ENCODE results near the gene RAP2C.
A peak's percentile ranks its signal among the peaks of the same experiment; 100 is the strongest.

RAP2C gene

GRCh38 chrX:132226169-132226568, 6.9 kb upstream of the RAP2C start:
- no peaks in the 10 kb centered on the region for H3K36me3 ChIP-seq (ENCODE audit: control insufficient read depth in 2 of 2, insufficient read depth in 2 of 2, low read length in 2 of 2)
- H3K9ac ChIP-seq (ENCODE audit: low read depth in 1 of 2, low read length in 2 of 2): no peak overlapping the region
- peaks cover 0 to 5% of the 10 kb centered on the region in 2 donors for H3K27me3 ChIP-seq (ENCODE audit: control insufficient read depth in 2 of 2, insufficient read depth in 2 of 2, low read length in 2 of 2)
- H3K4me3 ChIP-seq (ENCODE audit: low read length in 2 of 2): no peak overlapping the region
- no peak overlapping the region for H3K27ac ChIP-seq (ENCODE audit: low read depth in 2 of 2, low read length in 2 of 2)
- H3K9me3 ChIP-seq (ENCODE audit: control insufficient read depth in 2 of 2, low read length in 2 of 2): no peaks in the 10 kb centered on the region
- no peaks in the 10 kb centered on the region for H3K4me1 ChIP-seq (ENCODE audit: control insufficient read depth in 2 of 2, insufficient read depth in 2 of 2, low read length in 2 of 2)

GRCh38 chrX:132218100-132218812, 991 bp downstream of the RAP2C start:
- peak overlapping the region; percentile 85 to 88 for H3K4me3 ChIP-seq (ENCODE audit: low read length in 2 of 2)
- peaks cover 4% of the 10 kb centered on the region in 2 donors for H3K4me1 ChIP-seq (ENCODE audit: control insufficient read depth in 2 of 2, insufficient read depth in 2 of 2, low read length in 2 of 2)
- peaks cover 2 to 5% of the 10 kb centered on the region in 2 donors for H3K36me3 ChIP-seq (ENCODE audit: control insufficient read depth in 2 of 2, insufficient read depth in 2 of 2, low read length in 2 of 2)
- peak overlapping the region; percentile 91 to 92 for H3K27ac ChIP-seq (ENCODE audit: low read depth in 2 of 2, low read length in 2 of 2)
- peak overlapping the region; percentile 75 to 78 for H3K9ac ChIP-seq (ENCODE audit: low read depth in 1 of 2, low read length in 2 of 2)
- no peaks in the 10 kb centered on the region for H3K27me3 ChIP-seq (ENCODE audit: control insufficient read depth in 2 of 2, insufficient read depth in 2 of 2, low read length in 2 of 2)
- H3K9me3 ChIP-seq (ENCODE audit: control insufficient read depth in 2 of 2, low read length in 2 of 2): no peaks in the 10 kb centered on the region

- H3K36me3 ChIP-seq (ENCODE audit: control insufficient read depth in 2 of 2, insufficient read depth in 2 of 2, low read length in 2 of 2): peaks cover 2 to 7% of the 10 kb centered on the region in 2 donors
- peak overlapping the region; percentile 91 to 92 for H3K27ac ChIP-seq (ENCODE audit: low read depth in 2 of 2, low read length in 2 of 2)
- H3K27me3 ChIP-seq (ENCODE audit: control insufficient read depth in 2 of 2, insufficient read depth in 2 of 2, low read length in 2 of 2): no peaks in the 10 kb centered on the region
- peak overlapping the region; percentile 61 to 77 for H3K9ac ChIP-seq (ENCODE audit: low read depth in 1 of 2, low read length in 2 of 2)
- no peaks in the 10 kb centered on the region for H3K9me3 ChIP-seq (ENCODE audit: control insufficient read depth in 2 of 2, low read length in 2 of 2)
- peaks cover 4% of the 10 kb centered on the region in 2 donors for H3K4me1 ChIP-seq (ENCODE audit: control insufficient read depth in 2 of 2, insufficient read depth in 2 of 2, low read length in 2 of 2)
- peak overlapping the region; percentile 85 to 88 for H3K4me3 ChIP-seq (ENCODE audit: low read length in 2 of 2)
These were observed 1.8 kb downstream of the RAP2C start for GRCh38 chrX:132217203-132218073.

- peak overlapping the region; percentile 85 to 88 for H3K4me3 ChIP-seq (ENCODE audit: low read length in 2 of 2)
- H3K27me3 ChIP-seq (ENCODE audit: control insufficient read depth in 2 of 2, insufficient read depth in 2 of 2, low read length in 2 of 2): no peaks in the 10 kb centered on the region
- H3K9ac ChIP-seq (ENCODE audit: low read depth in 1 of 2, low read length in 2 of 2): peak overlapping the region; percentile 61 to 77
- H3K27ac ChIP-seq (ENCODE audit: low read depth in 2 of 2, low read length in 2 of 2): peak overlapping the region; percentile 91 to 92
- H3K9me3 ChIP-seq (ENCODE audit: control insufficient read depth in 2 of 2, low read length in 2 of 2): no peaks in the 10 kb centered on the region
- peaks cover 2 to 7% of the 10 kb centered on the region in 2 donors for H3K36me3 ChIP-seq (ENCODE audit: control insufficient read depth in 2 of 2, insufficient read depth in 2 of 2, low read length in 2 of 2)
- peaks cover 4% of the 10 kb centered on the region in 2 donors for H3K4me1 ChIP-seq (ENCODE audit: control insufficient read depth in 2 of 2, insufficient read depth in 2 of 2, low read length in 2 of 2)
These were observed 2.4 kb downstream of the RAP2C start for GRCh38 chrX:132216806-132217202.

- no peaks in the 10 kb centered on the region for H3K27me3 ChIP-seq (ENCODE audit: control insufficient read depth in 2 of 2, insufficient read depth in 2 of 2, low read length in 2 of 2)
- H3K4me1 ChIP-seq (ENCODE audit: control insufficient read depth in 2 of 2, insufficient read depth in 2 of 2, low read length in 2 of 2): peaks cover 4% of the 10 kb centered on the region in 2 donors
- peak overlapping the region; percentile 85 to 88 for H3K4me3 ChIP-seq (ENCODE audit: low read length in 2 of 2)
- H3K9me3 ChIP-seq (ENCODE audit: control insufficient read depth in 2 of 2, low read length in 2 of 2): no peaks in the 10 kb centered on the region
- H3K27ac ChIP-seq (ENCODE audit: low read depth in 2 of 2, low read length in 2 of 2): peak overlapping the region in 1 of 2 donors; percentile 92
- H3K36me3 ChIP-seq (ENCODE audit: control insufficient read depth in 2 of 2, insufficient read depth in 2 of 2, low read length in 2 of 2): peaks cover 2 to 7% of the 10 kb centered on the region in 2 donors
- H3K9ac ChIP-seq (ENCODE audit: low read depth in 1 of 2, low read length in 2 of 2): no peak overlapping the region
These were observed 3.0 kb downstream of the RAP2C start for GRCh38 chrX:132216283-132216682.

- Histone ChIP-seq H3K9me3 (ENCODE audit: control insufficient read depth in 2 of 2, low read length in 2 of 2) (no peaks in the 10 kb centered on the region), H3K4me3 (ENCODE audit: low read length in 2 of 2) (no peak overlapping the region), H3K27ac (ENCODE audit: low read depth in 2 of 2, low read length in 2 of 2) (no peak overlapping the region), H3K36me3 (ENCODE audit: control insufficient read depth in 2 of 2, insufficient read depth in 2 of 2, low read length in 2 of 2) (peaks cover 2 to 7% of the 10 kb centered on the region in 2 donors), H3K27me3 (ENCODE audit: control insufficient read depth in 2 of 2, insufficient read depth in 2 of 2, low read length in 2 of 2) (no peaks in the 10 kb centered on the region), H3K9ac (ENCODE audit: low read depth in 1 of 2, low read length in 2 of 2) (no peak overlapping the region), H3K4me1 (ENCODE audit: control insufficient read depth in 2 of 2, insufficient read depth in 2 of 2, low read length in 2 of 2) (peaks cover 4% of the 10 kb centered on the region in 2 donors)
These were observed 4.7 kb downstream of the RAP2C start for GRCh38 chrX:132214518-132214917.

GRCh38 chrX:132209527-132209926, 9.7 kb downstream of the RAP2C start:
- Histone ChIP-seq H3K9me3 (ENCODE audit: control insufficient read depth in 2 of 2, low read length in 2 of 2) (no peaks in the 10 kb centered on the region), H3K27ac (ENCODE audit: low read depth in 2 of 2, low read length in 2 of 2) (no peak overlapping the region), H3K4me1 (ENCODE audit: control insufficient read depth in 2 of 2, insufficient read depth in 2 of 2, low read length in 2 of 2) (peaks cover 0 to 2% of the 10 kb centered on the region in 2 donors), H3K9ac (ENCODE audit: low read depth in 1 of 2, low read length in 2 of 2) (no peak overlapping the region), H3K27me3 (ENCODE audit: control insufficient read depth in 2 of 2, insufficient read depth in 2 of 2, low read length in 2 of 2) (no peaks in the 10 kb centered on the region), H3K36me3 (ENCODE audit: control insufficient read depth in 2 of 2, insufficient read depth in 2 of 2, low read length in 2 of 2) (peaks cover 2 to 7% of the 10 kb centered on the region in 2 donors), H3K4me3 (ENCODE audit: low read length in 2 of 2) (no peak overlapping the region)

- Histone ChIP-seq H3K9me3 (ENCODE audit: control insufficient read depth in 2 of 2, low read length in 2 of 2) (no peaks in the 10 kb centered on the region), H3K4me1 (ENCODE audit: control insufficient read depth in 2 of 2, insufficient read depth in 2 of 2, low read length in 2 of 2) (peaks cover 0 to 2% of the 10 kb centered on the region in 2 donors), H3K9ac (ENCODE audit: low read depth in 1 of 2, low read length in 2 of 2) (no peak overlapping the region), H3K27ac (ENCODE audit: low read depth in 2 of 2, low read length in 2 of 2) (no peak overlapping the region), H3K27me3 (ENCODE audit: control insufficient read depth in 2 of 2, insufficient read depth in 2 of 2, low read length in 2 of 2) (no peaks in the 10 kb centered on the region), H3K4me3 (ENCODE audit: low read length in 2 of 2) (no peak overlapping the region), H3K36me3 (ENCODE audit: control insufficient read depth in 2 of 2, insufficient read depth in 2 of 2, low read length in 2 of 2) (peaks cover under 1 to 3% of the 10 kb centered on the region in 2 donors)
These were observed 10.8 kb downstream of the RAP2C start for GRCh38 chrX:132208422-132208821.

GRCh38 chrX:132207996-132208395, 11.3 kb downstream of the RAP2C start:
- Histone ChIP-seq H3K9ac (ENCODE audit: low read depth in 1 of 2, low read length in 2 of 2) (no peak overlapping the region), H3K27me3 (ENCODE audit: control insufficient read depth in 2 of 2, insufficient read depth in 2 of 2, low read length in 2 of 2) (no peaks in the 10 kb centered on the region), H3K36me3 (ENCODE audit: control insufficient read depth in 2 of 2, insufficient read depth in 2 of 2, low read length in 2 of 2) (peaks cover 0 to 2% of the 10 kb centered on the region in 2 donors), H3K27ac (ENCODE audit: low read depth in 2 of 2, low read length in 2 of 2) (no peak overlapping the region), H3K4me1 (ENCODE audit: control insufficient read depth in 2 of 2, insufficient read depth in 2 of 2, low read length in 2 of 2) (peaks cover 0 to 2% of the 10 kb centered on the region in 2 donors), H3K9me3 (ENCODE audit: control insufficient read depth in 2 of 2, low read length in 2 of 2) (no peaks in the 10 kb centered on the region), H3K4me3 (ENCODE audit: low read length in 2 of 2) (no peak overlapping the region)

- H3K27ac ChIP-seq (ENCODE audit: low read depth in 2 of 2, low read length in 2 of 2): no peak overlapping the region
These were observed 13.0 kb downstream of the RAP2C start for GRCh38 chrX:132206259-132206658.

More at GRCh38 chrX:132206259-132206658, 13.0 kb downstream of the RAP2C start:
- no peaks in the 10 kb centered on the region for H3K9me3 ChIP-seq (ENCODE audit: control insufficient read depth in 2 of 2, low read length in 2 of 2)
- no peak overlapping the region for H3K4me3 ChIP-seq (ENCODE audit: low read length in 2 of 2)
- H3K27me3 ChIP-seq (ENCODE audit: control insufficient read depth in 2 of 2, insufficient read depth in 2 of 2, low read length in 2 of 2): peaks cover 0 to 2% of the 10 kb centered on the region in 2 donors
- H3K4me1 ChIP-seq (ENCODE audit: control insufficient read depth in 2 of 2, insufficient read depth in 2 of 2, low read length in 2 of 2): peaks cover 0 to 2% of the 10 kb centered on the region in 2 donors
- H3K36me3 ChIP-seq (ENCODE audit: control insufficient read depth in 2 of 2, insufficient read depth in 2 of 2, low read length in 2 of 2): no peaks in the 10 kb centered on the region
- H3K9ac ChIP-seq (ENCODE audit: low read depth in 1 of 2, low read length in 2 of 2): no peak overlapping the region
